ENCODE measurements around the gene UPF1.

DNA sequence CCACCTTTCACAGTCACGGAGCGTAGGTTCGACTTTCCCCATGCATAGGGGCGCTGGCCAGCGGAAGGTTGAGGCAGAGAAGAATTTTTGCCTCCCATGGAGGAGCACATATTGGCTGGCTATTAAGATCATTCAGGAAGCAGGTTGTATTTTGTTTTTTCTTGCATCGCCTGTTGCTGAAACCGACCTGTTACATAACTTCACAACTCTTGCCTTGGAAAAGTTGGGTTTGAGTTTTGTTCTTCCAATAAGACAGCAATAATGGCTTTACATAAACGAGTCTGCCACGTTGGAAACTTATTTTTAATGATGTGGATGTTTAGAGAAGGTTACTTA is 1.4 kb downstream of the UPF1 start:
- TF ChIP-seq, protein P1, sequence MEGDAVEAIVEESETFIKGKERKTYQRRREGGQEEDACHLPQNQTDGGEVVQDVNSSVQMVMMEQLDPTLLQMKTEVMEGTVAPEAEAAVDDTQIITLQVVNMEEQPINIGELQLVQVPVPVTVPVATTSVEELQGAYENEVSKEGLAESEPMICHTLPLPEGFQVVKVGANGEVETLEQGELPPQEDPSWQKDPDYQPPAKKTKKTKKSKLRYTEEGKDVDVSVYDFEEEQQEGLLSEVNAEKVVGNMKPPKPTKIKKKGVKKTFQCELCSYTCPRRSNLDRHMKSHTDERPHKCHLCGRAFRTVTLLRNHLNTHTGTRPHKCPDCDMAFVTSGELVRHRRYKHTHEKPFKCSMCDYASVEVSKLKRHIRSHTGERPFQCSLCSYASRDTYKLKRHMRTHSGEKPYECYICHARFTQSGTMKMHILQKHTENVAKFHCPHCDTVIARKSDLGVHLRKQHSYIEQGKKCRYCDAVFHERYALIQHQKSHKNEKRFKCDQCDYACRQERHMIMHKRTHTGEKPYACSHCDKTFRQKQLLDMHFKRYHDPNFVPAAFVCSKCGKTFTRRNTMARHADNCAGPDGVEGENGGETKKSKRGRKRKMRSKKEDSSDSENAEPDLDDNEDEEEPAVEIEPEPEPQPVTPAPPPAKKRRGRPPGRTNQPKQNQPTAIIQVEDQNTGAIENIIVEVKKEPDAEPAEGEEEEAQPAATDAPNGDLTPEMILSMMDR (IDR thresholded peaks at IDR 0.05), result no peak
- TF ChIP-seq POLR2A (IDR thresholded peaks at IDR 0.05), result no peak

Measured in Peyer's patch (tissue), 4 donors.